UCSD-AML1 (cell line): Measurements from ENCODE around the gene TBX5.
"Not testable (repeated sequence)": the region's sequence is repeated elsewhere in the genome, so short reads cannot be mapped to it uniquely, and the experiment has no call there.

Source experiments
- DNase-seq: peaks from one replicate; lab custom pipeline; 2025; ENCODE audit not compliant: unreplicated experiment; lab: John Stamatoyannopoulos, UW

The TBX5 gene

GRCh38 chr12:114392909-114393308 is 13.0 kb downstream of the TBX5 start:
- no peak for DNase-seq

- DNase-seq, result no peak
Measured at GRCh38 chr12:114391088-114391487, 14.9 kb downstream of the TBX5 start.

DNA sequence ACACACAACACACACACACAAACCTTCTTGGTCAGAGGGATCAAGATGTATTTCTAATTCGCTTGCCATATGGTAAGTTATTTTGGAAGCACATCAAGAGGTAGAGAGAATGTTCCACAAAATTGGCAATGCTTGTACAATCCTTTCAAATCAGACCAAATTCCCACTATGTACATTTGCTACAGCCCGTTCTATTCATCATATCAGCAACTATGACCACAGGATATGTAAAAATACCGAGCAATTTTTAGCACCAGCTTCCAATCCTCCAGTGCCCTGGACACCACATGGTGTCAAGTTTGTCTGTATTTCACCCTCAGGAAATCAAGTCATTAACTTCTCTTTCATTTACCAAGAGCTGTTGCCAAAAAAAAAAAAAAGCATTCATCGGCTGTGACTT is 21.2 kb downstream of the TBX5 start:
- no peak for DNase-seq

DNA sequence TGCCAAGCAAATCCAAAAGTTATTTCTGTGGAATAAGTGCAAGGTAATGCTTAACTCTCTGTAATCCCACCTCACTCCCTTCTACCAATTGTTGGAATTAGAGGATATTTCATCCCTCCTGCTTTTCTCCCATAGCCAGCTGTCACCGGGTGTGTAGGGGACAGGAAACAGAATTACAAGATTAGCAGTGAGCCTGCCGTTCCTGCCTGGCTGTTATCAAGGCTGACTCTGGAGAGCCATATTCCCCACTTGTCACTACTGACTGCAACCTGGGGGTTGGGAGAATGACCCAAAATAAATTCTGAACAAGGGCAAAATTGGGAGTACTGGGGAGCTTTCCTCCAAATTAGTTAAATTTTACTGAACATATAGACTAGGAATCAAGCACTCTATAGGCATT is 24.8 kb downstream of the TBX5 start:
- DNase-seq, result no peak

DNA sequence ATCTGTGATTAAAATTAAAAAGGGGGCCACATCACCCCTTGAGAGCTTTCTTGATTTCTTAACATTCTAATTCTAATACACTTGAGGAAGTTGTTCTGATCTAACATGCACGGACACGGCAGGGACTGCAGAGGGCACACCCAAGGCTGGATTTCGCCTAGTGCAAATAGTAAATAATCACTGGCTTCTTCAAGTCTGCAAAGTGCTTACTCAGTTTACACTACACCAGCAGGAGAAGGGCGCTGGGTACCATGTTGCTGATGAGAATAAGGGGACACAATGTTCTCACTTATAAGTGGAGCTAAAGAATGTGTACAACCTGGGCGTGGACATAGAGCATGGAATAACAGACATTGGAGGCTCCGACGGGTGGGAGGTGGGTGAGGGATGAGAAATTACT is 34.2 kb downstream of the TBX5 start:
- no peak for DNase-seq

DNA sequence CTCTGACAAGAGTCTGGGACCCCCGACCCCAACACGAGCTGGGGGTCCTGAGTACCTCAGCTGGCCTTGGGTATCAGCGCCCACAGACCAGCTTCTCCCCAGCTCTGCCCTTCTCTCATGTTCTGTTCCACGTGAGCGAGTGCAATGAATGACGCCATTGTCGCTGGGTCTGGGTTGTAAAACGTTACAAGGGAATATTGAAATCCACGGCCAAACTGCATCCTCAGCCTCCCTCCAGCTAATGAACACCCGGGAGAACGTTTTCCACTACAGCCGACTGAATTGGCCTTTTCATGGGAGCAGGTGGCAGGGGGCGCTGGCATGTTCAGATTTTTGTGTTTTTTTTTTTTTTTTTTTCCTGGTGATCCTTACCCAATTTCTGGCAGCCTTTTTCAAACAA is 34.7 kb downstream of the TBX5 start:
- no peak for DNase-seq

- no peak for DNase-seq
Measured at GRCh38 chr12:114368685-114369452, 37.1 kb downstream of the TBX5 start.

DNA sequence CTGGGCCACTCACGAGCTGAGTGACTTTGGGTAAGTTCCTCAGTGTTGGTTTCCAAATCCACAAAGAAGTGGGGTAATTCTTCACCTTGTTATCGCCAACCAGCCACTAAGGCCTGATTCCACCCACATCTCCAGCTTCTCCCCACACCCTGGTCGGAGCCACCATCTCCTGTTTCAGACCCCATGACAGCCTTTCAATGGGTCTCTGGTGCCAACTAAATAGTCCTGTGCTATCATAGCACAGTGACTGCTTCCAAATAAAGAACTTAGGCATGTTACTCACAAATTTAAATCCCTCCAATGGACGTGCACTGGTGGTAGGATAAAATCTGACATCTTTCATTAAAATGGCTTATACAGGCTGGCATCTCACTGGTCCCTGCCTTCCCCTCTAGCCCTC is 44.0 kb downstream of the TBX5 start:
- DNase-seq, result no peak

- DNase-seq, result no peak
Measured at GRCh38 chr12:114361545-114361944, 44.4 kb downstream of the TBX5 start.

GRCh38 chr12:114360485-114360884 is 45.5 kb downstream of the TBX5 start:
- DNase-seq, result no peak

- peak; percentile 10 for DNase-seq
Measured at GRCh38 chr12:114355389-114356088, 50.4 kb downstream of the TBX5 start.

- DNase-seq, result not testable (repeated sequence)
Measured at GRCh38 chr12:114349239-114349638, 56.7 kb downstream of the TBX5 start.

- no peak for DNase-seq
Measured at GRCh38 chr12:114347861-114348260, 58.1 kb downstream of the TBX5 start.

- DNase-seq, result no peak
Measured at GRCh38 chr12:114344831-114345230, 61.1 kb downstream of the TBX5 start.

DNA sequence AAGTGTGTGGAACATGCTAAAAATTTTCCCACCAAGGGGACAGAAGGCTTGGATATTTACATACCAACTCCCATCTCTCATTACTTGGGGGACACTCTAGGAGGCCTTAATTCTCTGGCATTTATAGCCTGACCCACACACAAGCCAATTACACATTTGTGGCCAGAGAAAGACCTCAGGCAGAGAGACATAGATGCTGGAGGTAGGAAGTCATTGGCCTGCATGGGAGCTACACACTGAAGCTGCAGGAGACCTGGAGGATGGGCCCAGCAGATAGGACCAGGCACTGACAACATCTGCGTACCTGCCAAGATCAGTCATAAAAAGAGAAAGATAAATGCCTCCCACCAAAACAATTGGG is 61.7 kb downstream of the TBX5 start:
- DNase-seq, result no peak

DNA sequence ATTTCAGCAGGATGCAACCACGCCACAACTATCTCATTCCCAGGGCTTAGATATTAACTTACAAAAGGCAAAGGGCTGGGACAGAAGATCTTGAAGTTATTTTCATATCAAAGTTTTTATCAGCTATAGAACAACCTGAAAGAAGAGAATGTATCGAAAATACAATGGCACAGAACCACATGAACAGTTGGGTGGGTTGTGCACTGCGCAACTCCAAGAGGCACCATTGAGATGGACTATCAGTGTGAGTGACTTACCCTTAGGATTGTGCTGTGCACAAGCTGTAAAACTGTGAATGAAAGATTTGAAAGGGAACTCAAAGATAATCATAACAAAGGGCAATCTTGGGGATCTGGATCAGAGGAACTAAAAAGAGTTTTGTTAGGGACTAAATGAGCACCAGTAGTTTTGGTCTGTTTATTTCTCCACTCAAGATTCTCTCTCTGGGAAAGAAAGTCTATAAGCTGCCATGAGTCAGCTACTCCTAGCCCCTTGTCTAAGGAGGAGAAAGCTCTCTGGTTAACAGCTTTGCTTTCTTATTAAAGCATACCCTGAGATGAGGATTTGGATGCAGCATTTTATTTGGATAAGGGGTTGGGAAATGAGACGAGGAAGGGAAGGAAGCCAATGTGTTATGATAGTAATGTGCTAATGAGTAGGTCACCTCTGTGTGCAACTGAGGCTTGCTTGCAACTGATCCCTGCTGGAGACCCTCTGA is 62.2 kb downstream of the TBX5 start:
- no peak for DNase-seq

DNA sequence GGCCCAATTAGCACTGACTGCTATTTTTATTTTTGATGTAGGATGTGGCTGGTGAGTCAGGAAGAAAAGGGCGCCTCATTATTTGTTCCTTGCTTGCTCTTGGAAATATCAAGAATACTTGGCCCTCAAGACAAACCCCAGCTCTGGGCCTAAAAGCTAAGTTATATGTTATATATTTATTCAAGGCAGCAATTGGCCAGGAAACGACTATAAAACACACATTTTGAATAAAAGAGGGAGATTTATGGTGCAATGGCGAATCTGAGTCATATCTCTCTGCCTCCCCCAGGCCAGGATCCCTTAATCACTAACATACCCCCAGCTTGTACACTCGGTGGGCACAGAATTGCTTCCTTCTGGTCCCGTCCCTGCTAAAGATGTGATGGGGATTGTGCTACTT is 63.3 kb downstream of the TBX5 start:
- no peak for DNase-seq

DNA sequence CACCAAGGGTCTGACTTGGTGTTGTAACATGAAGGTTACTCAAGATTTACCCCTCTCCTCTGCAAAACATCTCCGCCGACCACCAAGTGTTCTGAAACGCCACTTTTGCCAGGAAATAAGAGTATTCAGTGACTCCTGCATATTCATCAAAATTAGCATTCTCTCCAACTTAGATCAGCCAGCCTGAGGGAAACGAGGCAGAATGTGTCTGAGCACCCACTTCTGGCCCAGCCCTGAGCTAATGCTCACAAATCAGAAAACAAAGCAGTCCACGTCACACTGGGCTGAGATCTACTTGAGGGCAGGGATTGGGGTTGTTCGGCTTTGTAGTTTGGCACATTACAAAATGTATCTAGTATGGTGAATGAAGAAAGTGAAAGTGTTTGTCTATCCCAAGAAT is 64.3 kb downstream of the TBX5 start:
- DNase-seq, result no peak

DNA sequence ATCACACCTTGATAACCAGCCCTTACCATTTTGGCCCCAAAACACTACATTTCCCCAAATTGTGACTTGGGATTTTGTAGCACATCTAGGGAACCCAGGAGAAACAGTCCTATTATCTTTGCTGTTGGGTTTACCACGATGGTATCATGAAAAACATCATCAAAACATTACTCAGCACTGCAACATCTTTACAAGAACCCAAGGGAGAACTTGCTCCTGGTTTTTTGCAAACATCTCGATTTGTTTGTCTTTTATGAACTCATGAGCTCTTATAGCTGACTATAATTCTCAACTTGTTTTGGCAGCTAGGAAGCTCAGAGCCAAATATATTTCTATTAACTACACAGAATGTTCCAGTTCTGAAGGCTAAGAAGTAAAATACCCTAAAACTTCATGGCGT is 65.7 kb downstream of the TBX5 start:
- DNase-seq, result no peak

GRCh38 chr12:114339626-114340025 is 66.3 kb downstream of the TBX5 start:
- no peak for DNase-seq

DNA sequence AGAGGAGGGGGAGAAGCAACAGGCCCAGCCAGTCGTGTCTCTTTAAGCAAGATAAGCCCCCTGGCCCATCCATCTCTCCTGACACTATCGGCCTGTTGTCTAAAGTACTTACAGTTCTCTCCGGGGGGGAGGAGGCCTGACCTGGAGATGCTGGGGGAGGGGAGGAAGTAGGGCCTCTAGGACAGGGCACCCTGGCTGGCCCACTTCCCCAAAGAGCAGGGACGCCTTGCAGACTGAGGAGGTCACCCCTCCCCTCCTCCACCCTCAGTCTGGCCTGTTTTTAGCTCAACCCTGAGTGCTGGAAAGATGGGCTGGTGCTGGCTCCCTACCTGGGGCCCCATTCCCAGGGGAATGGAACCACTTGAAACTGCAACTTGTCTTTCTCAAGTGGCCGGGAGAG is 70.3 kb downstream of the TBX5 start:
- no peak for DNase-seq

GRCh38 chr12:114334395-114334794 is 71.5 kb downstream of the TBX5 start:
- no peak for DNase-seq
